Ascending aorta (tissue), 2 donors: ENCODE measurements around the gene ZRANB3. TPM values are rescaled to one million over a fixed set of nuclear protein-coding genes. Genes with fewer than 3 reads are reported as not detected.
"Not testable (repeated sequence)": the region's sequence is repeated elsewhere in the genome, so short reads cannot be mapped to it uniquely, and the experiment has no call there.

Source experiments
- DNase-seq, 2 donors: peaks; one replicate each; pipeline ENCODE4 v3.0.0-alpha.2; 2019; ENCODE audit warnings: low spot score in 2 of 2
- H3K27ac ChIP-seq, 2 donors: fragments of 200-600 bp; sonication (generic); one replicate each; pipeline ENCODE4 v1.5.1; 2016 to 2017; ENCODE audit warnings: mild to moderate bottlenecking in 1 of 2
- H3K27me3 ChIP-seq: fragments of 200-600 bp; sonication (generic); one replicate; pipeline ENCODE4 v1.5.1; 2017
- H3K36me3 ChIP-seq, 2 donors: fragments of 200-600 bp; sonication (generic); one replicate each; pipeline ENCODE4 v1.5.1; 2016
- H3K4me1 ChIP-seq, 2 donors: fragments of 200-600 bp; sonication (generic); one replicate each; pipeline ENCODE4 v1.5.1; 2016 to 2017; ENCODE audit warnings: mild to moderate bottlenecking in 1 of 2
- H3K4me3 ChIP-seq, 2 donors: fragments of 200-600 bp; sonication (generic); one replicate each; pipeline ENCODE4 v1.5.1; 2016 to 2017; ENCODE audit warnings: mild to moderate bottlenecking in 1 of 2
- H3K9me3 ChIP-seq, 2 donors: fragments of 200-600 bp; sonication (generic); one replicate each; pipeline ENCODE4 v1.5.1; 2016
- CTCF ChIP-seq, 3 experiments: fragments of 200-600 bp in 2 of 3; fragments of 450-650 bp in 1 of 3; sonication (generic) in 2 of 3; IDR thresholded peaks; one replicate each; pipeline ENCODE4 v1.5.1; 2016 to 2019; ENCODE audit warnings: antibody characterized with exemption in 3 of 3, mild to moderate bottlenecking in 1 of 3, moderate library complexity in 1 of 3
- intact Hi-C: fragments of 100-400 bp; cut with DNase I; formaldehyde crosslinking; loops from one replicate; pipeline ENCODE4 v1.15.1; 2023
- total RNA-seq: library from RNA; depleted of rRNA; stranded (reverse); fragments of >200 nt; gene quantifications from one replicate; pipeline ENCODE4 v1.1.0, GENCODE V29; 2016

The ZRANB3 gene
- total RNA-seq, 1 donor from 2014 or later, result 2.3 TPM

GRCh38 chr2:135422898-135423297 lies 108.1 kb downstream of the ZRANB3 start:
- no peaks in the 10 kb centered on the region for H3K36me3 ChIP-seq
- intact Hi-C loops, result no loop called here
- no peak for TF ChIP-seq CTCF (IDR thresholded peaks at IDR 0.05)
- H3K4me3 ChIP-seq, result no peak overlapping the region
- DNase-seq, result no peak
- no peaks in the 10 kb centered on the region for H3K27me3 ChIP-seq
- no peak overlapping the region for H3K27ac ChIP-seq
- H3K4me1 ChIP-seq, result no peaks in the 10 kb centered on the region
- H3K9me3 ChIP-seq, result peaks cover 0 to 11% of the 10 kb centered on the region in 2 donors

DNA sequence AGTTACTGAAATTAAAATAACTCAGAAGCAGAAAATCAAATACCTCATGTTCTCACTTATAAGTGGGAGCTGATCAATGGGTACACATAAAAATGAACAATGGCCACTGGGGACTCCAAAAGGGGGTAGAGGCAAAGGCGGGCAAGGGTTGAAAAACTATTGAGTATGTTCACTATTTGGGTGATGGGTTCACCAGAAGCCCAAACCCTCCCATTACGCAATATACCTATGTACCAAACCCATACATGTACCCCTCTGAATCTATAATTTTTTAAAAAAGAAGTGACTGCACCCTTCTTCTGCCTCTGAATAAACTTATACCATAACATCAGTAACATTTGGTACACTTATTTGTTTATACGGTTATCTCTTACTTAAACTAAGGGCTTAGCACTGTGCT lies 119.4 kb downstream of the ZRANB3 start:
- no peaks in the 10 kb centered on the region for H3K27me3 ChIP-seq
- no peaks in the 10 kb centered on the region for H3K4me1 ChIP-seq
- no peaks in the 10 kb centered on the region for H3K36me3 ChIP-seq
- peaks cover 3 to 30% of the 10 kb centered on the region in 2 donors for H3K9me3 ChIP-seq
- H3K27ac ChIP-seq, result no peak overlapping the region
- no peak for TF ChIP-seq CTCF (IDR thresholded peaks at IDR 0.05)
- no peak for DNase-seq
- intact Hi-C loops, result no loop called here
- no peak overlapping the region for H3K4me3 ChIP-seq

- DNase-seq, result no peak
- no peak overlapping the region for H3K4me3 ChIP-seq
- intact Hi-C loops, result no loop called here
- peaks cover 3 to 30% of the 10 kb centered on the region in 2 donors for H3K9me3 ChIP-seq
- no peak overlapping the region for H3K27ac ChIP-seq
- H3K36me3 ChIP-seq, result no peaks in the 10 kb centered on the region
- H3K4me1 ChIP-seq, result no peaks in the 10 kb centered on the region
- no peaks in the 10 kb centered on the region for H3K27me3 ChIP-seq
- no peak for TF ChIP-seq CTCF (IDR thresholded peaks at IDR 0.05)
Observed at GRCh38 chr2:135409436-135409835, 121.6 kb downstream of the ZRANB3 start.

DNA sequence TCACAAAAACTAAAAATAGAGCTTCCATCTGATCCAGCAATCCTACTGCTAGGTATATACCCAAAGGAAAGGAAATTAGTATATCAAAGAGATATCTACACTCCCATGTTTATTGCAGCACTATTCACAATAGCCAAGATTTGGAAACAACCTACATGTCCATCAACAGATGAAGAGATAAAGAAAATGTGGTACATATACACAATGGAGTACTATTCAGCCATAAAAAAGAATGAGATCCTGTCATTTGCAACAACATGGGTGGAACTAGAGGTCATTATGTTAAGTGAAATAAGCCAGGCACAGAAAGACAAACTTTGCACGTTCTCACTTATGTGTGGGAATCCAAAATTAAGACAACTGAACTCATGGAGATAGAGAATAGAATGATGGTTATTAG lies 134.8 kb downstream of the ZRANB3 start:
- H3K9me3 ChIP-seq, H3K27me3 ChIP-seq, H3K36me3 ChIP-seq, DNase-seq, H3K27ac ChIP-seq, intact Hi-C loops, H3K4me3 ChIP-seq, H3K4me1 ChIP-seq: not testable (repeated sequence)

DNA sequence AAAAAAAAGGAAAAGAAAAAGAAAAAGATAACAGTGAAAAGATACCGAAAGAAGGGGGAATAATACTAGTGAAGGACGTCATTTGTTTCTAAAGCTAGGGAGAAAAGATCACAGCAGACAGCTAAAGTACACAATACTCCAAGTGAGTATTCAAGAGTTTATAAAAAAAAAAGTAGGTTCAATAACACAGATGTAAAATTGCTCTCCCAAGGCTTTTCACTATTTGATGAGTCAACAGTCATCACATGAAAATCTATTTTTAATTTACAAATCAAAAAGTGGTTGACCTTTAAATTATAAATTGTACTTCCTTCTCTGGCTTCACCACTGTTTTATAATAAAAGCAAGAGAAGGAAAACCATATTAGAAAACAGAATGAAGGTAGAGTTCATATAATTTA lies 144.0 kb downstream of the ZRANB3 start:
- H3K9me3 ChIP-seq, result peaks cover 0 to under 1% of the 10 kb centered on the region in 2 donors
- H3K36me3 ChIP-seq, result no peaks in the 10 kb centered on the region
- H3K27ac ChIP-seq, result no peak overlapping the region
- no peak for DNase-seq
- H3K4me3 ChIP-seq, result no peak overlapping the region
- H3K4me1 ChIP-seq, result no peaks in the 10 kb centered on the region
- no peak for TF ChIP-seq CTCF (IDR thresholded peaks at IDR 0.05)
- H3K27me3 ChIP-seq, result no peaks in the 10 kb centered on the region
- intact Hi-C loops, result no loop called here

DNA sequence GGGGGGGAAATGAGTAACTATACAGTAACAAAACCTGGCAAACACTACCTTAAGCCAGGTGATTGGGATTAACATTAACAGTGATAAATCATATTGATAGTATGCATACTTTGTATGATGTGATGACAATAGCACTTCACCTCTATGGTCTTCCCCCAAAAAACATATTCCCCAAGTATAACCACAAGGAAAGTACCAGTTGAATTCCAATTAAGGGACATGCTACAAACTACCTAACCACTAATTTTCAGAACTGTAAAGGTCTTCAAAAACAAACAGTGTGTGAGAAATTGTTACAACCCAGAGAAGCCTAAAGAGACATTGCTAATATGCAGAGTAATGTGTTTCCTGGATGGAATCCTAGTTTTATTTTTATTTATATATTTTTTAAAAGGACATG lies 152.4 kb downstream of the ZRANB3 start:
- intact Hi-C loops, result no loop called here
- Histone ChIP-seq H3K9me3 (peaks cover 8 to 31% of the 10 kb centered on the region in 2 donors), H3K36me3 (no peaks in the 10 kb centered on the region), H3K4me1 (no peaks in the 10 kb centered on the region), H3K27me3 (no peaks in the 10 kb centered on the region), H3K4me3 (no peak overlapping the region), H3K27ac (no peak overlapping the region)
- no peak for TF ChIP-seq CTCF (IDR thresholded peaks at IDR 0.05)
- no peak for DNase-seq
